WERI-Rb-1 (cell line): Measurements from ENCODE around the gene SYNPO.

Source experiments
- DNase-seq: peaks from one replicate; pipeline ENCODE4 v3.0.0-alpha.2; 2020
- H3K27ac ChIP-seq: fragments of 250-450 bp; sonication (Bioruptor Pico); 2 replicates; pipeline ENCODE4 v1.5.1; 2020; ENCODE audit warnings: mild to moderate bottlenecking, moderate library complexity
- H3K27me3 ChIP-seq: fragments of 250-450 bp; sonication (Bioruptor Pico); 2 replicates; pipeline ENCODE4 v1.5.1; 2021; ENCODE audit warnings: mild to moderate bottlenecking, low read depth, moderate library complexity; ENCODE audit not compliant: insufficient read depth, severe bottlenecking
- H3K36me3 ChIP-seq: fragments of 250-450 bp; sonication (Bioruptor Pico); 2 replicates; pipeline ENCODE4 v1.5.1; 2020; ENCODE audit warnings: mild to moderate bottlenecking, moderate library complexity
- H3K4me3 ChIP-seq: 2 replicates; pipeline ENCODE4 v1.5.1; 2011; ENCODE audit warnings: low read depth, mild to moderate bottlenecking, control low read depth, low read length
- H3K9me3 ChIP-seq: fragments of 250-450 bp; sonication (Bioruptor Pico); 2 replicates; pipeline ENCODE4 v1.5.1; 2021; ENCODE audit warnings: mild to moderate bottlenecking, moderate library complexity; ENCODE audit not compliant: severe bottlenecking
- TF ChIP-seq, protein P1 (sequence below): IDR thresholded peaks from 2 replicates; pipeline ENCODE4 v1.5.1; 2011; ENCODE audit warnings: low read depth, mild to moderate bottlenecking, control low read depth, inconsistent platforms, low read length

The SYNPO gene

DNA sequence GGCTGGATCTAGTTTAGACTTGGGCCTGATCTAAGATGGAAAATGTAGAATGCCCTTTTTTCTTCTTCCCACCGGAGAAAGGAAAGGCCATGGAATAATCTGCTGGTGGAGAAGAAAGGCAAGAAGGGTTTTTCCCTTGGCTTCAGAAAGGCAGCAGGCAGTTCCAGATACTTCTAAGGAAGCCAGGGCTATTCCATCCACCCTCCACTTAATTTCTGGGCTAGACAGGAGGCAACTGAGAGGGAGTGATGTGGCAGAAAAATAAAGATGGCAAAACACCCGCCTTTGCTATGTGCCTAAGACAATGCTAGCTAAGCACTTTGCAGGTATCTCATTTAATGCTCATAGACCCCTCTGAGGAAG lies 30.5 kb downstream of the SYNPO start:
- no peaks in the 10 kb centered on the region for H3K36me3 ChIP-seq
- TF ChIP-seq, protein P1, sequence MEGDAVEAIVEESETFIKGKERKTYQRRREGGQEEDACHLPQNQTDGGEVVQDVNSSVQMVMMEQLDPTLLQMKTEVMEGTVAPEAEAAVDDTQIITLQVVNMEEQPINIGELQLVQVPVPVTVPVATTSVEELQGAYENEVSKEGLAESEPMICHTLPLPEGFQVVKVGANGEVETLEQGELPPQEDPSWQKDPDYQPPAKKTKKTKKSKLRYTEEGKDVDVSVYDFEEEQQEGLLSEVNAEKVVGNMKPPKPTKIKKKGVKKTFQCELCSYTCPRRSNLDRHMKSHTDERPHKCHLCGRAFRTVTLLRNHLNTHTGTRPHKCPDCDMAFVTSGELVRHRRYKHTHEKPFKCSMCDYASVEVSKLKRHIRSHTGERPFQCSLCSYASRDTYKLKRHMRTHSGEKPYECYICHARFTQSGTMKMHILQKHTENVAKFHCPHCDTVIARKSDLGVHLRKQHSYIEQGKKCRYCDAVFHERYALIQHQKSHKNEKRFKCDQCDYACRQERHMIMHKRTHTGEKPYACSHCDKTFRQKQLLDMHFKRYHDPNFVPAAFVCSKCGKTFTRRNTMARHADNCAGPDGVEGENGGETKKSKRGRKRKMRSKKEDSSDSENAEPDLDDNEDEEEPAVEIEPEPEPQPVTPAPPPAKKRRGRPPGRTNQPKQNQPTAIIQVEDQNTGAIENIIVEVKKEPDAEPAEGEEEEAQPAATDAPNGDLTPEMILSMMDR: no peak
- no peaks in the 10 kb centered on the region for H3K9me3 ChIP-seq
- no peak for DNase-seq
- no peak overlapping the region for H3K27ac ChIP-seq
- no peaks in the 10 kb centered on the region for H3K27me3 ChIP-seq
- no peak overlapping the region for H3K4me3 ChIP-seq

DNA sequence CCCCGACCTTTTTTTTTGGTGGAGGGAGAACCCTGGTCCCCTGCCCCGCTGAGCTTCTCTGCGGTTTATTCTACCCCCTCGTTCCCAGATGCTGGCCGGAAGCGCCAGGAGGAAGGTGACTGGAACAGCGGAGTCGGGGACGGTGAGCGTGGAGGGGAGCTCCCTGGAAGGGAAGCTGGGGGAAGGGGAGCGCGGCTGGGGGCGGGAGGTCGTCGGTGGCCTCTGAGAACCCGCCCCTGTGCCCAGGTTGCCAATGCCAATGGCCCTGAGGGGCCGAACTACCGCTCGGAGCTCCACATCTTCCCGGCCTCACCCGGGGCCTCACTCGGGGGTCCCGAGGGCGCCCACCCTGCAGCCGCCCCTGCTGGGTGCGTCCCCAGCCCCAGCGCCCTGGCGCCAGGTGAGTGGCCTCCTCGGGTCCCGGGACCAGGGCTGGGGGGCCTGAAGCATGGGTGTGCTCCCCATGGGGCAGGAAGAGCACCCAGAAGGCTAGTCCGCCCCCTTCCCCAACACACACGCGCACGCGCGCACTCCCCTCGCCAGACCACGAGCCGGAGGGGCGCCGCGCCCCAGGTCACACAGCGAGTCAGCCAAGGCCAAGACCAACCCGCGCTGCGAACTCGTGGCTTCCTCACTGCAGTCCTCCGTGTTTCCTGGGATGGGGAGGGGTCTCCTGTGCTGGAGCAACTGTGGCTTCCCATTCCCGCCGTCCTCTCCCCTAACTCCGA lies 31.2 kb downstream of the SYNPO start:
- Histone ChIP-seq H3K9me3 (no peaks in the 10 kb centered on the region), H3K27me3 (no peaks in the 10 kb centered on the region), H3K27ac (no peak overlapping the region), H3K4me3 (no peak overlapping the region), H3K36me3 (no peaks in the 10 kb centered on the region)
- TF ChIP-seq, protein P1: no peak
- no peak for DNase-seq

DNA sequence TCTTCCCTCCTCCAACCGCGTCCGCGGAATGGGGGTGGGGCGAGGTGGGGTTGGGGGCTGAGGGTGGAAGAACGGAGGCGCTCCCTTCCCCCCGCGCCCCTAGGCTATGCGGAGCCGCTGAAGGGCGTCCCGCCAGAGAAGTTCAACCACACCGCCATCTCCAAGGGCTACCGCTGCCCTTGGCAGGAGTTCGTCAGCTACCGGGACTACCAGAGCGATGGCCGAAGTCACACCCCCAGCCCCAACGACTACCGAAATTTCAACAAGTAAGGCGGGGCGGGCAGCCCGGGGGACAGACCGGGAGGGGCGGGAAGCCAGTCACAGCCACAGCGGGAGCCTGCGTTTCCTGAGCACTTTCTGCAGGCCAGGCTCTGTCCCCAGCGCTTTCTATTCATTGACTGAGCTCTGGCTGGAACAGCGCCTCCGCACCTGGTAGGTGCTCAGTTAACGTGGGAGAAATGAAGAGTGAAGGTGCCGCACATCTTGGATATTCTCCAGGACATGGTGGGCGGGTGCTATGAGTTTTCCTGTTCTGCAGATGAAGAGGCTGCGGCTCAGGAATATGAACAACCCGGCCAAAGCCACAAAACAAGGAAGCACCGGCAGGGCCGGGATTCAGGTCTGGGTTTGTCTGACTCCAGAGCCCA lies 31.9 kb downstream of the SYNPO start:
- no peak overlapping the region for H3K27ac ChIP-seq
- TF ChIP-seq, protein P1: no peak
- no peaks in the 10 kb centered on the region for H3K9me3 ChIP-seq
- no peak overlapping the region for H3K4me3 ChIP-seq
- no peaks in the 10 kb centered on the region for H3K36me3 ChIP-seq
- H3K27me3 ChIP-seq: no peaks in the 10 kb centered on the region
- DNase-seq: no peak

GRCh38 chr5:150672884-150673275 lies 32.4 kb downstream of the SYNPO start:
- Histone ChIP-seq H3K9me3 (no peaks in the 10 kb centered on the region), H3K36me3 (no peaks in the 10 kb centered on the region), H3K27ac (no peak overlapping the region), H3K4me3 (no peak overlapping the region), H3K27me3 (no peaks in the 10 kb centered on the region)
- no peak for DNase-seq
- TF ChIP-seq, protein P1: no peak

GRCh38 chr5:150674341-150674821 lies 33.9 kb downstream of the SYNPO start:
- Histone ChIP-seq H3K36me3 (no peaks in the 10 kb centered on the region), H3K27me3 (no peaks in the 10 kb centered on the region), H3K9me3 (no peaks in the 10 kb centered on the region), H3K27ac (no peak overlapping the region), H3K4me3 (no peak overlapping the region)
- TF ChIP-seq, protein P1: no peak
- no peak for DNase-seq

- TF ChIP-seq, protein P1: no peak
- Histone ChIP-seq H3K9me3 (no peaks in the 10 kb centered on the region), H3K27me3 (no peaks in the 10 kb centered on the region), H3K36me3 (no peaks in the 10 kb centered on the region), H3K27ac (no peak overlapping the region), H3K4me3 (no peak overlapping the region)
- no peak for DNase-seq
These were observed 34.6 kb downstream of the SYNPO start for GRCh38 chr5:150675069-150675468.
